Body of pancreas (tissue), 4 donors: ENCODE data around the gene TTC24. TPM values are rescaled to one million over a fixed set of nuclear protein-coding genes. Genes with fewer than 3 reads are reported as not detected.
"Not testable (repeated sequence)": the region's sequence is repeated elsewhere in the genome, so short reads cannot be mapped to it uniquely, and the experiment has no call there.

ENCODE experiments used
- ATAC-seq: fragments of 150-250 bp; one replicate; pipeline ENCODE4 v1.9.1; 2016
- DNase-seq, 4 donors: peaks; one replicate each; pipeline ENCODE4 v3.0.0-alpha.2; 2019
- H3K27ac ChIP-seq, 4 donors: fragments of 200-600 bp; sonication (generic); 1 replicate in 3 of 4; 2 replicates in 1 of 4; pipeline versions ENCODE4 v1.5.1 to v1.6.1; 2016 to 2019; ENCODE audit warnings: mild to moderate bottlenecking in 1 of 4, mixed read lengths in 1 of 4, moderate library complexity in 1 of 4
- H3K27me3 ChIP-seq, 2 donors: fragments of 200-600 bp; sonication (generic); one replicate each; pipeline ENCODE4 v1.6.0; 2016; ENCODE audit warnings: mild to moderate bottlenecking in 1 of 2
- H3K36me3 ChIP-seq, 2 donors: fragments of 200-600 bp; sonication (generic); replicated peaks in 1 of 2; 2 replicates each; pipeline ENCODE4 v1.5.1; 2016; ENCODE audit warnings: low read depth in 2 of 2; ENCODE audit not compliant: insufficient read depth in 1 of 2
- H3K4me1 ChIP-seq: fragments of 200-600 bp; sonication (generic); one replicate; pipeline ENCODE4 v1.6.0; 2016
- H3K4me3 ChIP-seq, 2 donors: fragments of 200-600 bp; sonication (generic); 1 replicate in 1 of 2; 2 replicates in 1 of 2; pipeline ENCODE4 v1.5.1; 2016 to 2019
- H3K9me3 ChIP-seq, 3 donors: fragments of 200-600 bp; sonication (generic); 1 replicate in 2 of 3; 2 replicates in 1 of 3; pipeline ENCODE4 v1.5.1; 2016
- CTCF ChIP-seq, 7 experiments: fragments of 450-650 bp in 4 of 7; fragments of 200-600 bp in 3 of 7; sonication (generic) in 3 of 7; IDR thresholded peaks; one replicate each; pipeline ENCODE4 v1.5.1; 2016 to 2019; ENCODE audit warnings: antibody characterized with exemption in 7 of 7
- POLR2A ChIP-seq, 3 donors: fragments of 450-650 bp; IDR thresholded peaks; one replicate each; pipeline ENCODE4 v1.6.1; 2016; ENCODE audit warnings: antibody characterized with exemption in 3 of 3, mild to moderate bottlenecking in 2 of 3
- WGBS, 2 donors: methylation state at CpG; one replicate each; pipeline ENCODE4 v1.1.5; 2017; 5-methylcytosine and 5-hydroxymethylcytosine counted together
- intact Hi-C: fragments of 100-400 bp; cut with DNase I; formaldehyde crosslinking; loops from one replicate; pipeline ENCODE4 v1.15.1; 2023
- total RNA-seq, 2 donors: library from RNA; depleted of rRNA; stranded (reverse); fragments of >200 nt; gene quantifications; one replicate each; pipeline ENCODE4 v1.1.0, GENCODE V29; 2016

The TTC24 gene
- total RNA-seq, 2 donors from 2014 or later: not detected

GRCh38 chr1:156551869-156552268, 27.7 kb upstream of the TTC24 start:
- TF ChIP-seq POLR2A (IDR thresholded peaks at IDR 0.05): no peak
- no peak for TF ChIP-seq CTCF (IDR thresholded peaks at IDR 0.05)
- DNase-seq (no peak), ATAC-seq (no peak)
- Histone ChIP-seq H3K27me3 (no peaks in the 10 kb centered on the region), H3K4me1 (peaks cover 16% of the 10 kb centered on the region), H3K36me3 (no peaks in the 10 kb centered on the region), H3K9me3 (no peaks in the 10 kb centered on the region), H3K4me3 (no peak overlapping the region), H3K27ac (no peak overlapping the region)
- intact Hi-C loops: no loop called here
- WGBS, 2 donors: 82 to 89% methylated on average over 6 of the region's 6 CpGs

- TF ChIP-seq CTCF (IDR thresholded peaks at IDR 0.05): no peak
- TF ChIP-seq POLR2A (IDR thresholded peaks at IDR 0.05): no peak
- ATAC-seq: no peak
- 74 to 76% methylated on average over 5 of the region's 5 CpGs for WGBS, 2 donors
- Histone ChIP-seq H3K4me3 (no peak overlapping the region), H3K9me3 (no peaks in the 10 kb centered on the region), H3K4me1 (peaks cover 16% of the 10 kb centered on the region), H3K27me3 (no peaks in the 10 kb centered on the region), H3K36me3 (no peaks in the 10 kb centered on the region), H3K27ac (no peak overlapping the region)
- intact Hi-C loops: no loop called here
- DNase-seq: no peak
These were observed 27.0 kb upstream of the TTC24 start for GRCh38 chr1:156552518-156552917.

- H3K4me3 ChIP-seq, H3K36me3 ChIP-seq, H3K9me3 ChIP-seq, intact Hi-C loops, ATAC-seq, H3K27ac ChIP-seq, H3K27me3 ChIP-seq: not testable (repeated sequence)
- DNase-seq: peak in 1 of 4 donors; percentile 68
- 85 to 96% methylated on average over 4 of the region's 4 CpGs for WGBS, 2 donors
- H3K4me1 ChIP-seq: peaks cover 13% of the 10 kb centered on the region
These were observed 26.6 kb upstream of the TTC24 start for GRCh38 chr1:156552937-156553336.

GRCh38 chr1:156553860-156554485, 25.6 kb upstream of the TTC24 start:
- TF ChIP-seq CTCF (IDR thresholded peaks at IDR 0.05) (no peak), POLR2A (IDR thresholded peaks at IDR 0.05) (no peak)
- no peak overlapping the region for H3K4me3 ChIP-seq
- no peaks in the 10 kb centered on the region for H3K9me3 ChIP-seq
- peaks cover 9% of the 10 kb centered on the region for H3K4me1 ChIP-seq
- H3K27me3 ChIP-seq: no peaks in the 10 kb centered on the region
- intact Hi-C loops: no loop called here
- H3K27ac ChIP-seq: no peak overlapping the region
- DNase-seq (no peak), ATAC-seq (no peak)
- no peaks in the 10 kb centered on the region for H3K36me3 ChIP-seq
- 85 to 94% methylated on average over 4 to 6 of the region's 6 CpGs for WGBS, 2 donors

GRCh38 chr1:156554971-156555370, 24.6 kb upstream of the TTC24 start:
- TF ChIP-seq POLR2A (IDR thresholded peaks at IDR 0.05): no peak
- H3K4me3 ChIP-seq: no peak overlapping the region
- DNase-seq (no peak), ATAC-seq (no peak)
- H3K4me1 ChIP-seq: peaks cover 9% of the 10 kb centered on the region
- H3K27me3 ChIP-seq: no peaks in the 10 kb centered on the region
- H3K9me3 ChIP-seq: no peaks in the 10 kb centered on the region
- WGBS, 2 donors: 78 to 81% methylated on average over 8 of the region's 8 CpGs
- no peak overlapping the region for H3K27ac ChIP-seq
- intact Hi-C loops: no loop called here
- no peaks in the 10 kb centered on the region for H3K36me3 ChIP-seq

- no peak for DNase-seq
- Histone ChIP-seq H3K4me3 (no peak overlapping the region), H3K27me3 (no peaks in the 10 kb centered on the region), H3K9me3 (no peaks in the 10 kb centered on the region), H3K27ac (no peak overlapping the region), H3K4me1 (peaks cover 9% of the 10 kb centered on the region), H3K36me3 (no peaks in the 10 kb centered on the region)
- intact Hi-C loops: no loop called here
- 34 to 59% methylated on average over 2 of the region's 2 CpGs for whole genome bisulfite sequencing, 2 donors
- ATAC-seq: no peak
- TF ChIP-seq CTCF (IDR thresholded peaks at IDR 0.05) (no peak), POLR2A (IDR thresholded peaks at IDR 0.05) (no peak)
These were observed 23.8 kb upstream of the TTC24 start for GRCh38 chr1:156555715-156556114.
